Measurements from ENCODE around the gene BCL2L15.

- peak; percentile 96 for TF ChIP-seq POLR2A (IDR thresholded peaks at IDR 0.05; ENCODE audit: low read depth, low read length)
- peak; percentile 60 to 73 for TF ChIP-seq CTCF (IDR thresholded peaks at IDR 0.05; ENCODE audit: extremely low read depth in 1 of 2, insufficient read depth in 1 of 2, low read depth in 1 of 2, low read length in 2 of 2)
- no peak for TF ChIP-seq EZH2 (IDR thresholded peaks at IDR 0.05; ENCODE audit: borderline replicate concordance, low read depth, low read length, severe bottlenecking)
These were observed 17.5 kb upstream of the BCL2L15 start, which contains the start of the genes AP4B1 and DCLRE1B for GRCh38 chr1:113904674-113905434.

All from endothelial cell of umbilical vein (primary cell).